ENCODE data around the gene APEX2. TPM values are rescaled to one million over a fixed set of nuclear protein-coding genes. Genes with fewer than 3 reads are reported as not detected.
"Not testable (repeated sequence)": the region's sequence is repeated elsewhere in the genome, so short reads cannot be mapped to it uniquely, and the experiment has no call there.

Gene APEX2
- total RNA-seq, 1 experiment from 2014 or later, result 10.8 TPM

GRCh38 chrX:54980334-54980733 is 19.8 kb upstream of the APEX2 start:
- Histone ChIP-seq H3K27me3 (ENCODE audit: low read length) (no peaks in the 10 kb centered on the region), H2AFZ (ENCODE audit: low read length) (no peak overlapping the region), H3K79me2 (ENCODE audit: low read length) (no peaks in the 10 kb centered on the region), H3K4me2 (ENCODE audit: low read depth, low read length, poor library complexity, severe bottlenecking) (no peak overlapping the region), H3K4me3 (ENCODE audit: low read length) (no peak overlapping the region), H3K9ac (ENCODE audit: low read length) (no peak overlapping the region), H4K20me1 (ENCODE audit: insufficient read depth, low read depth, low read length) (no peaks in the 10 kb centered on the region), H3K27ac (ENCODE audit: low read length) (no peak overlapping the region), H3K9me2 (replicated peaks; ENCODE audit: insufficient read depth, low read length) (no peaks in the 10 kb centered on the region), H3K4me1 (ENCODE audit: low read length) (no peaks in the 10 kb centered on the region), H3K9me3 (ENCODE audit: low read length) (no peaks in the 10 kb centered on the region), H3K36me3 (ENCODE audit: insufficient read depth, low read length) (no peaks in the 10 kb centered on the region)
- DNase-seq, result no peak

GRCh38 chrX:54983306-54983705 is 16.9 kb upstream of the APEX2 start:
- not testable (repeated sequence) for H4K20me1 ChIP-seq (ENCODE audit: insufficient read depth, low read depth, low read length); H3K4me3 ChIP-seq (ENCODE audit: low read length); H3K9me3 ChIP-seq (ENCODE audit: low read length); H2AFZ ChIP-seq (ENCODE audit: low read length); H3K36me3 ChIP-seq (ENCODE audit: insufficient read depth, low read length); H3K79me2 ChIP-seq (ENCODE audit: low read length); H3K9ac ChIP-seq (ENCODE audit: low read length); H3K27me3 ChIP-seq (ENCODE audit: low read length); H3K27ac ChIP-seq (ENCODE audit: low read length); DNase-seq; H3K9me2 ChIP-seq (replicated peaks; ENCODE audit: insufficient read depth, low read length); H3K4me2 ChIP-seq (ENCODE audit: low read depth, low read length, poor library complexity, severe bottlenecking); H3K4me1 ChIP-seq (ENCODE audit: low read length)

GRCh38 chrX:54991706-54992105 is 8.5 kb upstream of the APEX2 start:
- Histone ChIP-seq H2AFZ (ENCODE audit: low read length) (no peak overlapping the region), H3K4me1 (ENCODE audit: low read length) (no peaks in the 10 kb centered on the region), H3K9me3 (ENCODE audit: low read length) (no peaks in the 10 kb centered on the region), H3K4me3 (ENCODE audit: low read length) (no peak overlapping the region), H4K20me1 (ENCODE audit: insufficient read depth, low read depth, low read length) (no peaks in the 10 kb centered on the region), H3K27me3 (ENCODE audit: low read length) (no peaks in the 10 kb centered on the region), H3K79me2 (ENCODE audit: low read length) (no peaks in the 10 kb centered on the region), H3K36me3 (ENCODE audit: insufficient read depth, low read length) (no peaks in the 10 kb centered on the region), H3K9me2 (replicated peaks; ENCODE audit: insufficient read depth, low read length) (no peaks in the 10 kb centered on the region), H3K27ac (ENCODE audit: low read length) (no peak overlapping the region), H3K9ac (ENCODE audit: low read length) (no peak overlapping the region), H3K4me2 (ENCODE audit: low read depth, low read length, poor library complexity, severe bottlenecking) (no peak overlapping the region)
- DNase-seq, result no peak

- H3K9ac ChIP-seq (ENCODE audit: low read length), result no peak overlapping the region
- no peak overlapping the region for H3K27ac ChIP-seq (ENCODE audit: low read length)
- H3K9me3 ChIP-seq (ENCODE audit: low read length), result no peaks in the 10 kb centered on the region
- no peaks in the 10 kb centered on the region for H3K4me1 ChIP-seq (ENCODE audit: low read length)
- H4K20me1 ChIP-seq (ENCODE audit: insufficient read depth, low read depth, low read length), result no peaks in the 10 kb centered on the region
- H3K79me2 ChIP-seq (ENCODE audit: low read length), result no peaks in the 10 kb centered on the region
- no peaks in the 10 kb centered on the region for H3K27me3 ChIP-seq (ENCODE audit: low read length)
- no peak for DNase-seq
- no peaks in the 10 kb centered on the region for H3K36me3 ChIP-seq (ENCODE audit: insufficient read depth, low read length)
- no peaks in the 10 kb centered on the region for H3K9me2 ChIP-seq (replicated peaks; ENCODE audit: insufficient read depth, low read length)
- H3K4me3 ChIP-seq (ENCODE audit: low read length), result no peak overlapping the region
- H3K4me2 ChIP-seq (ENCODE audit: low read depth, low read length, poor library complexity, severe bottlenecking), result no peak overlapping the region
- no peak overlapping the region for H2AFZ ChIP-seq (ENCODE audit: low read length)
These were observed 7.1 kb upstream of the APEX2 start for GRCh38 chrX:54992911-54993622.

GRCh38 chrX:54994099-54994498 is 6.1 kb upstream of the APEX2 start, which contains the start of gene PFKFB1:
Gene PFKFB1, minus strand, starts transcription at chrX:54994188. Its CDS starts 181 bp downstream, at chrX:54994007.
- no peaks in the 10 kb centered on the region for H3K79me2 ChIP-seq (ENCODE audit: low read length)
- no peaks in the 10 kb centered on the region for H3K9me2 ChIP-seq (replicated peaks; ENCODE audit: insufficient read depth, low read length)
- no peaks in the 10 kb centered on the region for H3K9me3 ChIP-seq (ENCODE audit: low read length)
- no peak within 1 kb of the TSS for H3K9ac ChIP-seq (ENCODE audit: low read length)
- H3K27me3 ChIP-seq (ENCODE audit: low read length), result no peaks in the 10 kb centered on the region
- DNase-seq, result no peak
- H4K20me1 ChIP-seq (ENCODE audit: insufficient read depth, low read depth, low read length), result no peaks in the 10 kb centered on the region
- peaks cover under 1% of the 10 kb centered on the region for H3K4me1 ChIP-seq (ENCODE audit: low read length)
- H3K4me3 ChIP-seq (ENCODE audit: low read length), result no peak within 1 kb of the TSS
- no peaks in the 10 kb centered on the region for H3K36me3 ChIP-seq (ENCODE audit: insufficient read depth, low read length)
- no peak within 1 kb of the TSS for H3K27ac ChIP-seq (ENCODE audit: low read length)
- H2AFZ ChIP-seq (ENCODE audit: low read length), result no peak within 1 kb of the TSS
- no peak within 1 kb of the TSS for H3K4me2 ChIP-seq (ENCODE audit: low read depth, low read length, poor library complexity, severe bottlenecking)

GRCh38 chrX:54994668-54995351 is 5.4 kb upstream of the APEX2 start:
- H3K9me2 ChIP-seq (replicated peaks; ENCODE audit: insufficient read depth, low read length), result no peaks in the 10 kb centered on the region
- H3K27me3 ChIP-seq (ENCODE audit: low read length), result no peaks in the 10 kb centered on the region
- no peaks in the 10 kb centered on the region for H3K79me2 ChIP-seq (ENCODE audit: low read length)
- peaks cover 4% of the 10 kb centered on the region for H3K4me1 ChIP-seq (ENCODE audit: low read length)
- DNase-seq, result no peak
- H3K9me3 ChIP-seq (ENCODE audit: low read length), result no peaks in the 10 kb centered on the region
- H3K4me2 ChIP-seq (ENCODE audit: low read depth, low read length, poor library complexity, severe bottlenecking), result no peak overlapping the region
- H2AFZ ChIP-seq (ENCODE audit: low read length), result no peak overlapping the region
- H3K36me3 ChIP-seq (ENCODE audit: insufficient read depth, low read length), result no peaks in the 10 kb centered on the region
- H3K27ac ChIP-seq (ENCODE audit: low read length), result no peak overlapping the region
- no peak overlapping the region for H3K4me3 ChIP-seq (ENCODE audit: low read length)
- H3K9ac ChIP-seq (ENCODE audit: low read length), result no peak overlapping the region
- no peaks in the 10 kb centered on the region for H4K20me1 ChIP-seq (ENCODE audit: insufficient read depth, low read depth, low read length)

- Histone ChIP-seq H3K27ac (ENCODE audit: low read length) (no peak overlapping the region), H3K9me2 (replicated peaks; ENCODE audit: insufficient read depth, low read length) (no peaks in the 10 kb centered on the region), H3K4me3 (ENCODE audit: low read length) (no peak overlapping the region), H3K9ac (ENCODE audit: low read length) (no peak overlapping the region), H4K20me1 (ENCODE audit: insufficient read depth, low read depth, low read length) (no peaks in the 10 kb centered on the region), H3K4me1 (ENCODE audit: low read length) (peaks cover 4% of the 10 kb centered on the region), H3K9me3 (ENCODE audit: low read length) (no peaks in the 10 kb centered on the region), H3K79me2 (ENCODE audit: low read length) (peaks cover 4% of the 10 kb centered on the region), H2AFZ (ENCODE audit: low read length) (no peak overlapping the region), H3K27me3 (ENCODE audit: low read length) (no peaks in the 10 kb centered on the region), H3K4me2 (ENCODE audit: low read depth, low read length, poor library complexity, severe bottlenecking) (no peak overlapping the region), H3K36me3 (ENCODE audit: insufficient read depth, low read length) (no peaks in the 10 kb centered on the region)
- no peak for DNase-seq
These were observed 4.5 kb upstream of the APEX2 start for GRCh38 chrX:54995621-54996020.

GRCh38 chrX:55004231-55004630 is 4.1 kb downstream of the APEX2 start:
- Histone ChIP-seq H3K27me3 (ENCODE audit: low read length) (no peaks in the 10 kb centered on the region), H3K27ac (ENCODE audit: low read length) (no peak overlapping the region), H3K4me2 (ENCODE audit: low read depth, low read length, poor library complexity, severe bottlenecking) (no peak overlapping the region)

More at GRCh38 chrX:55004231-55004630, 4.1 kb downstream of the APEX2 start:
- Histone ChIP-seq H3K4me1 (ENCODE audit: low read length) (peaks cover 12% of the 10 kb centered on the region), H2AFZ (ENCODE audit: low read length) (no peak overlapping the region), H3K9me2 (replicated peaks; ENCODE audit: insufficient read depth, low read length) (no peaks in the 10 kb centered on the region), H3K36me3 (ENCODE audit: insufficient read depth, low read length) (peaks cover 7% of the 10 kb centered on the region; the same call in 1 of the 2 replicates), H3K79me2 (ENCODE audit: low read length) (peaks cover 13% of the 10 kb centered on the region), H3K4me3 (ENCODE audit: low read length) (no peak overlapping the region), H3K9me3 (ENCODE audit: low read length) (no peaks in the 10 kb centered on the region), H3K9ac (ENCODE audit: low read length) (no peak overlapping the region), H4K20me1 (ENCODE audit: insufficient read depth, low read depth, low read length) (no peaks in the 10 kb centered on the region)
- no peak for DNase-seq
